KMS-11 (cell line): ENCODE results near the gene DAZL.

Source experiments
- H2AFZ ChIP-seq: fragments of 200-600 bp; sonication (generic); 2 replicates; pipeline ENCODE4 v1.6.1; 2016; ENCODE audit warnings: antibody characterized with exemption, mixed run types, low read depth
- H3K27ac ChIP-seq: fragments of 200-600 bp; sonication (generic); 2 replicates; pipeline ENCODE4 v1.6.1; 2016; ENCODE audit warnings: mild to moderate bottlenecking, mixed run types
- H3K27me3 ChIP-seq: fragments of 200-600 bp; sonication (generic); 2 replicates; pipeline ENCODE4 v1.6.1; 2017; ENCODE audit warnings: mild to moderate bottlenecking, low read depth, mixed run types, moderate library complexity; ENCODE audit not compliant: insufficient read depth
- H3K36me3 ChIP-seq: fragments of 200-600 bp; sonication (generic); 2 replicates; pipeline ENCODE4 v1.6.1; 2017; ENCODE audit warnings: mild to moderate bottlenecking, mixed run types; ENCODE audit not compliant: insufficient read depth
- H3K4me1 ChIP-seq: fragments of 200-600 bp; sonication (generic); 2 replicates; pipeline ENCODE4 v1.6.1; 2016; ENCODE audit warnings: mild to moderate bottlenecking, low read depth, mixed run types; ENCODE audit not compliant: poor library complexity, severe bottlenecking
- H3K4me2 ChIP-seq: fragments of 200-600 bp; sonication (generic); 2 replicates; pipeline ENCODE4 v1.7.0; 2016; ENCODE audit warnings: mild to moderate bottlenecking, mixed run types
- H3K4me3 ChIP-seq: fragments of 200-600 bp; sonication (generic); IDR thresholded peaks from 2 replicates; pipeline ENCODE4 v1.6.1; 2017; ENCODE audit warnings: low read depth, low read length, mixed read lengths; ENCODE audit not compliant: insufficient read depth
- H3K79me2 ChIP-seq: fragments of 200-600 bp; sonication (generic); 2 replicates; pipeline ENCODE4 v1.6.1; 2016; ENCODE audit warnings: low read depth, mixed run types; ENCODE audit not compliant: insufficient read depth
- H3K9ac ChIP-seq: fragments of 200-600 bp; sonication (generic); 2 replicates; pipeline ENCODE4 v1.6.1; 2016; ENCODE audit warnings: mild to moderate bottlenecking, mixed run types
- H4K20me1 ChIP-seq: fragments of 200-600 bp; sonication (generic); 2 replicates; pipeline ENCODE4 v1.6.1; 2016; ENCODE audit warnings: mild to moderate bottlenecking, mixed run types; ENCODE audit not compliant: insufficient read depth
- CTCF ChIP-seq: fragments of 200-600 bp; sonication (generic); conservative IDR thresholded peaks from 2 replicates; pipeline ENCODE4 v1.6.1; 2017; ENCODE audit warnings: low read depth, mild to moderate bottlenecking, antibody characterized with exemption, low read length, moderate library complexity, mixed read lengths

The DAZL gene

GRCh38 chr3:16548721-16549120 is 56.5 kb downstream of the DAZL start:
- no peak overlapping the region for H3K4me2 ChIP-seq
- peaks cover 6% of the 10 kb centered on the region for H3K4me1 ChIP-seq
- H3K4me3 ChIP-seq, result no peak overlapping the region
- H4K20me1 ChIP-seq, result no peaks in the 10 kb centered on the region
- no peak overlapping the region for H2AFZ ChIP-seq
- no peaks in the 10 kb centered on the region for H3K36me3 ChIP-seq
- H3K9ac ChIP-seq, result no peak overlapping the region
- H3K27ac ChIP-seq, result no peak overlapping the region
- no peak for TF ChIP-seq CTCF
- no peaks in the 10 kb centered on the region for H3K79me2 ChIP-seq
- no peaks in the 10 kb centered on the region for H3K27me3 ChIP-seq

GRCh38 chr3:16547561-16548357 is 57.5 kb downstream of the DAZL start:
- no peak overlapping the region for H3K9ac ChIP-seq
- H3K79me2 ChIP-seq, result no peaks in the 10 kb centered on the region
- no peak for TF ChIP-seq CTCF
- no peak overlapping the region for H3K4me3 ChIP-seq
- no peak overlapping the region for H3K27ac ChIP-seq
- H3K4me1 ChIP-seq, result peaks cover 6% of the 10 kb centered on the region
- no peaks in the 10 kb centered on the region for H3K36me3 ChIP-seq
- no peaks in the 10 kb centered on the region for H3K27me3 ChIP-seq
- no peak overlapping the region for H3K4me2 ChIP-seq
- no peaks in the 10 kb centered on the region for H4K20me1 ChIP-seq
- no peak overlapping the region for H2AFZ ChIP-seq

GRCh38 chr3:16546186-16547010 is 58.8 kb downstream of the DAZL start:
- Histone ChIP-seq H3K4me3 (no peak overlapping the region), H3K4me1 (peaks cover 6% of the 10 kb centered on the region), H3K4me2 (no peak overlapping the region), H3K27ac (no peak overlapping the region), H3K27me3 (no peaks in the 10 kb centered on the region), H2AFZ (no peak overlapping the region), H4K20me1 (no peaks in the 10 kb centered on the region), H3K36me3 (no peaks in the 10 kb centered on the region), H3K79me2 (no peaks in the 10 kb centered on the region), H3K9ac (no peak overlapping the region)
- no peak for TF ChIP-seq CTCF

GRCh38 chr3:16545413-16546185 is 59.6 kb downstream of the DAZL start:
- TF ChIP-seq CTCF, result no peak
- Histone ChIP-seq H3K9ac (no peak overlapping the region), H3K4me1 (no peaks in the 10 kb centered on the region), H3K4me2 (no peak overlapping the region), H2AFZ (no peak overlapping the region), H3K27me3 (no peaks in the 10 kb centered on the region), H3K27ac (no peak overlapping the region), H3K4me3 (no peak overlapping the region), H4K20me1 (no peaks in the 10 kb centered on the region), H3K79me2 (no peaks in the 10 kb centered on the region), H3K36me3 (no peaks in the 10 kb centered on the region)
